Measurements from ENCODE around the gene RILPL1.
"Not testable (repeated sequence)": the region's sequence is repeated elsewhere in the genome, so short reads cannot be mapped to it uniquely, and the experiment has no call there.

Gene RILPL1

DNA sequence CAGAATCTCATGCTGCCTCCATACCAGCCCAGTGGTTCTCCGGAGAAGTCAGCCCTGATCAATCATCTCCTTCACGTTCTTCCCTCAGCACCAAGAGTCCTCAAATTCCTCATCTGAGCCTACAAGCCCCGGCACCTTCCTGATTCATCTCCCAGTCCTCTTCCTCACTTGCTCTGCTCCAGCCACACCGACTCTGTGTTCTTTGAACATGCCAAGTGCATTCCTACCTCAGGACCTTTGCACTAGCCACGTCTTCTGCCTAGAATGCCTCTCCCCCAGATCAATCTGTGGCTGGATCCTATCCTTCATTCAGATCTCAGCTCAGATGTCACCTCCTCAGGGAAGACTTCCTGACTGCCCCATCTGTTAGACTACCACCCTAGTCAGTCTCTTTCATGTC is 4.7 kb downstream of the RILPL1 start:
- no peak for DNase-seq

DNA sequence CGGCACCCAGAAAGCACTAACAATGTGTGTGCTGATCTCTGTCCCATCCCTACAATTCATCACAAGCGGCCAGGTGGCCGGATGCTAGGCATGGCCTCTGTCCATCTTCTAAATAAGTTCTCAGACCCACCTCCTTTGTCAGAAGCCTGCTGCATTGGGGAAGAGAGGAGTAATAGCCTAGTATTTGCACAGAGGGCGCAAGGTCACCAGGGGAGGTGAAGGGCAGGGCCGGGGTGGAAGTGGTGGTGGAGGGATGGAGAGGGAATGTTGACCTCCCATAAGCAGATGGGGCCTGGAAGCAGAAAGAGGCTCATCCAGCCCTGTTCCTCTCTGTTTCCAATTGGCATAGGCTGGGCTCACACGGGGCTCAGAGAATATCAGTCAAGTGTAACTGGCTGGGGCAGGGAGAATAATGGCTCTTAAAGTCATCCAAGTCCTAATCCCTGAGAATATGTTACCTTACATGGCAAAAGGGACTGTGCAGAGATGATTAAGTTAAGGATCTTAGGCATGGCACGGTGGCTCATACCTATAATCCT is 6.9 kb downstream of the RILPL1 start:
- DNase-seq, result no peak

DNA sequence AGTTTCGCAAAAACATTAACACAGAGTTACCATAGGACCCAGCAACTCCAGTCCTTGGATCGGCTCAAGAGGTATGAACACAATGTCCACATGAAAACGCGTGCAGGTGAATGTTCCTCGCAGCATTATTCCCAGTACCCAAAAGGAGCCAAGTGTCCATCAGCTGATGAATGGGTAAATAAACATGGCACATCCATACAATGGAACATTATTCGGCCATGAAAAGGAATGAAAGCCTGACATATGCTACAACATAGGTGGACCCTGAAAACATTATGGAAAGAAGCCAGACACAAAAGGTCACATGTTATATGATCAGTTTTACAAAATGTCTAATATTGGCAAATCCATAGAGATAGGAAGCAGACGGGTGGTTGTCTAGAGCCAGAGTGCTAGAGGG is 9.1 kb downstream of the RILPL1 start:
- no peak for DNase-seq

DNA sequence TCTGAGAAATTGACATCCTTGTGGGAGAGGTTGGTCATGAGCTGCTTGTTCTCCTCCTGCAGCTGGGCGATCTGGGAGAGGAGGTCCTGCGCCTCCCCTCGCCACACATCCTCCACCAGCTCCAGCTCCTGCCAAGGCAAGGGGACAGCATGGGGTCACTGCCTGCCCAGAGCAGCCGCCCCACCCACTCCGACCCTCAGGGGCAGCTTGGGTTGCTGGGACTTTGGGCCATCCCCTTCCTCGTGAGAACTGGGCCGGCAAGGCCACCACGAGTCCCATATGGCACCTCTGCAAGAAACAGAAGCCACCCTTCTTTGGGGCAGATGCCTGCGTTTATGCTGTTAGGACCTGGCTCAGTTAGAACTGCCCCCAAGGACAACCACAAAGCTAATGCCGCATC is 10.0 kb downstream of the RILPL1 start:
- no peak for DNase-seq

DNA sequence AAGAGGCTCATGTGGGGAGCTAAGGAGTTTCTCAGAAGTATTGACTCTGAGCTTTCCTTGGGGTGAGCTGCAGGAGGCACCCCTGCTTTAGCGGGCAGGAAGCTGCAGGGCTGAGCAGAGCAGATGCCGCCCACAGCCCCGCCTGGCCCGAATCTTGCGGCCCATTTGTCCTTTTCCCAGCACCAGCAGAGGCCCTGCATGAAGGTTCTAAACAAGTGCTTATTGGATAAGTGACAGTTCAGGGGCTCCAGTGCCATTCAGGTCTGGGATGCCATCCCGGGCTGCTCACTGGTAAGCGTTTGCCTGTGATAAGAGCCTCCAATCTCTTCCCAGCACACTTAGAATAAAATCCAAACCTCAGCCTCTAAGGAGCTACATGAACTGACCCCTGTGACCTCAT is 11.4 kb downstream of the RILPL1 start:
- DNase-seq, result no peak

DNA sequence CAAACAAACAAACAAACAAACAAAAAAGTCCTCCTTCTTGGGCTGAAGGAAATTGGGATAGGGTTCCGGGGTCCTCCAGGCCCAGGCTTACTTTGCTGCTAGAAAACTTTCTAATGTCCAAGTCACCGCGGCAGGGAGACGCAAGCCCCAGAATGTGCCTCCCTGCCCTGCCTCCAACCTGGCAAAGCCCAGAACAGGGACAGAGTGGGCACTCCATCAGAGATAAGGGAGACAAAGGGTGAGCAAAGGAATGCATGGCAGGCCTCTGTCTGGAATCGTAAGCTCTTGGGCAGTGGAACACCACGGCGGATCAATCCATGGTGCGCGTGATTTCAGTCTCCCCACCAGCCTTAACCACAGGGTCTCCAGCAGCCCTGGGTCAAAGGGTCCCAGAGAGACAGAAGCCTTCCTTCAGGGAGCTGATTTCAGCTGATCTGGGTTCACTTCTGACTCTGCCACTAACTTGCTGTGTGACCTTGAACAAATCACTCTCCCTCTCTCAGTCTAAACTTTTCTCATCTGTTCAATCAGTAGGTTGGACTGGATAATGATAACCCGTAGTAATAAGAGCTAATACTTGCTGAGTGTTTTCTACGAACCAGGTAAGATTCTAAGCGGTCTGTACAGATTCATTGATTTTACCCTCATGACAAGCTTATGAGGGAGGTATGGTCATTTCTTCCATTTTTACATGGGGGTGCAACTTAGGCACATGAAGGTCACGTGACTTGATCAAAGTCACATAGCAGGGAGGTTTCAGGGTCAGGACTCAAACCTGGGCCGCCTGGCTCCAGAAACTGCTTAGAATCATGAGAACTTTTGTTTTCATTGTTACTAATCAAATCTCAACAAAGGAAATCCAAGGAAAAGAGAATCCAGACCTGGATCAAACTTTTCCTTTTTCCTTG is 12.7 kb downstream of the RILPL1 start:
- no peak for DNase-seq

DNA sequence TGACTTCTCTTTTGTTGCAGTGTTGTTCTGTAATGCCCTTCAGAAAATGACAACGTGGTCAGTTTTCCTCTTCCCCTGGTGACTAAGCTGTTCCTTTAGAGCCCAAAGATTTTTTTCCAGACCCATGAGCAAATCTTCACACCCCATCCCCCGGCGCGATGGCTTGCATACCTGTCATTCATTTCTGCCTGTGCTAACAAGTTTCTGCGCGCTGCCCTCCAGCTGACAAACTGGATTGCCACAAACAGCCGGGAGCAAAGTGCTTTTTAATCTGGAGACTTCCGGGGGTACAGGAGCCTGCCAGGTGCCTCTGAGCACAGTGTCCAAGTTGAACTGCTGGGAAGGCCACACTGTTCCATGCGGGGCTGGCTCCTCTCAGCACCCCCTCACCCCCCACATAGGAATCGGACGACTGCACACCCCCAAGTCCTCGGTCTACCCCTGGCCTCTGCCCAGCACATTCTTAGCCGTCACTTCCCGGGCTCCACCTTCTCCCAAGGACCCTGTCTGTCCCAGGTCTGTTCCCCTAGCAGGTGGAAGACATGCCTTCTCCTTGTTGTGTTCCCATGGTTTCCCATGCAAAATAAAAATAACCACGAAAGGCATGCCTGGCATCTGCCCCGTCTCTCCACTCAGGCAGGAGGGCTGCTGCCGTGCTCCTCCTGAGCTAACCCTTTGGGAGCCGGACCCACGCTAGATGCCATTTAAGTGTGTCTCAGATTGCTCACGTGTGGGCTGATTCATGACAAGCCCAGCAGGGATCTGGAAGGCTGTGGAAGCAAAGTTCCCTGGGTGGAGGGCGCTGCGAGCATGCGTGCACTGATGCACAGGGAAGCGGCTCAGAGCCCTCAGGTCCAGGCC is 14.1 kb downstream of the RILPL1 start:
- DNase-seq, result no peak

DNA sequence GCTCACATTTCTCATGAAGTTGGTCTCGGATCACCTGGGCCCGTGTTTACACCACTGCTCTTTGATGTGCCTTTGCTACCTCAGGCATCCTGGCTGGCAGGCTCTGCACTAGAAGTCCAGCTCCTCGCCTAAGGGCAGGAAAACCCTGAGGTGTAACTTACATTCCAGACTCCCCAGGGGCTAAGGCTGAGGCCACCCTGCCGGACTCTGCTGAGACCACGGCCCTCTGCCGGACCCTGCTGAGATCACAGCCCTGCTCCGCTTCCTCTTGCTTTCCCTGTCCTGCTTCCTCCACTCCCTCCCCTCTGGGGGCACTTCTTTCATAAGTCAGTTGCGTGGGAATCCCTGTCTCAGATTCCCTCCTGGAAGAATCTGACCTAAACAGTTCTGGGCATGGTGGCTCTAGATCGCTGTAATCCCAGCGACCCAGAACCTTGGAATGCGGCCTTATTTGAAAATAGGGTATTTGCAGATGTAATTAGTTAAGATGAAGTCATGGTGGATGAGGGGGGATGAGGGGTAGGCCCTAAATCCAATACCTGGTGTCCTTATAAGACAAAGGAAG is 17.2 kb downstream of the RILPL1 start:
- DNase-seq, result no peak

DNA sequence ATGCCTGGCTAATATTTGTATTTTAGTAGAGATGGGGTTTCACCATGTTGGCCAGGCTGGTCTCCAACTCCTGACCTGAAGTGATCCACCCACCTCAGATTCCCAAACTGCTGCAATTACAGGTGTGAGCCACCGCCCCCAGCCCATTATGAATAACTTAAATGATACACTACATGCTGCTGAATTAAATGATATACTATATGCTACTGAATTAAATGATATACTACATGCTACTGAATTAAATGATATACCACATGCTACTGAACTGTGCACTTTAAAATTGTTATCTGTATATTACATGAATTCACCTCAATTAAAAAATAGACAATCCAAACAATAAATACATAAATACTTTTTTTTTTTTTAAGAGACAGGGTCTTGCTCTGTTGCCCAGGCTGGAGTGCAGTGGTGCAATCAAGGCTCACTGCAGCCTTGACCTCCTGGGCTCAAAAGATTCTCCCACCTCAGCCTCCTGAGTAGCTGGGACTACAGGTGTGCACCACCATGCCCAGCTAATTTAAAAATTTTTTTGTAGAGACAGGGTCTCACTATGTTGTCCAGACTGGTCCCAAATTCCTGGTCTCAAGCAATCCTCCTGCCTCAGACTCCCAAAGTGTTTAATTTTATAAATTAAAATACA is 18.8 kb downstream of the RILPL1 start:
- DNase-seq, result not testable (repeated sequence)

DNA sequence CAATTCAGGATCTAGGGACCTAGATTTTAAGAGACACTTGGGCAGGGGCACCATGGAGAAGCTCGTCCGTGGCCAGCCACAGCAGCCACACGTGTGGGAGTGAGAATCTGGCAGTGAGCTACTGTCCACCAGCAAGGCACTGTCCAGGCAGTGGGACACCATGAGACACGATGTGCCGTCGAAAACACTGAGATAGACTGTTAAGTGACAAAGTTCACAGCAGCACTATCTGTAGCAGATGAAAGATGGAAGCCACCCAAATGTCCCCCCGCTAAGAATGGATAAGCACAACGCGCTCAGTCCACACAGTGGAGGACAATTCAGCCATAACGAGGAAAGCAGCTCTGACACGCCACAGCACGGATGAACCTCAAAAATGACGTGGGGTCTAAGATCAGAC is 19.7 kb downstream of the RILPL1 start:
- DNase-seq, result no peak

DNA sequence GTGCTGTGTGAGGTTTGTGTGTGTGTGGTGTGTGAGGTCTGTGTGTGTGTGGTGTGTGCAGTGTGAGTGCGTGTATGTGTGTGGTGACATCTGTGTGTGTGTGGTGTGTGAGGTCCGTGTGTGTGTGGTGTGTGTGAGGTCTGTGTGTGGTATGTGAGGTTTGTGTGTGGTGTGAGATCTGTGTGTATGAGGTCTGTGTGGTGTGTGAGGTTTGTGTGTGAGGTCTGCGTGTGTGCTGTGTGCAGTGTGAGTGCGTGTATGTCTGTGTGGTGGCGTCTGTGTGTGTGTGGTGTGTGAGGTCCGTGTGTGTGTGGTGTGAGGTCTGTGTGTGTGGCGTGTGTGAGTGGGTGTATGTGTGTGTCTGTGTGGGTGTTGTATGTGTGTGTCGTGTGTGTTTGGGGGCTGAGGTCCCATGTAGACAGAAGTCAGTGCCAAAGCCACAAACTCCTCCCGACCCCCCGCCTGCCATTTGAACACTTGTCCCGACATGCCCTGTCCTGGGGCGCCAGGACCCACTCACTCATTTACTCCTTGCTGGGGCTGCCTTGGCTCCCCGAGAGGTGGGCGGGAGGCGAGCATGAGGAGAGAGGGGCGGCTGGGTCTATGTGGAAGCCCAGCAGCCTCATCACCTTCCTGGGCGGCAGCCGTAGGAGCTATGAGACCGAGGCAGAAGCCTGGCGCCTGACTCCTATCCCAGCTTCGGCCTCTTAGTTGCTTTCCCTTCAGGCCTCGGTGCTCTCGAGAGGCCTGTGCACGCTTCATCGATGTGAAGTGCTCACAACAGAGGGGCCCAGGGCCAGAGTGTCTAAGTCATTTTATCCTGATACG is 20.5 kb downstream of the RILPL1 start:
- DNase-seq, result no peak

DNA sequence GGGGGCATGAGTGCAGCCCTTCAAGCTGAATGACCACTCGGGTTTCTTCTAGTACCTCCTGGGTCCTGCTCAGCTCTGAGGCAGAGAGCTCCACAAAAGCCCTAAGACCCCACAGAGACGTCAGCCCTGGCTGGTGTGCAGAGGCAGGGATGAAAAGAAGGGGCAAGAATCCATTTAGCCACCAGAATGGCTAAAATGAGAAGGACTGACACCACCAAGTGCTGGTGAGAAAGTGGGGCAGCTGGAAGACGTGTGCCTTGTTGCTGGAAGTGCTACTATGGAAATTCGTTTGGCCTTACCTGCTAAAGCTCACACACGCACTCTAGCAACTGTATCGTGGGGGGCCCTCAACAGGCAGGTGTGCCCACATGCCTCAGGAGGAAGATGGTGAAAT is 26.7 kb downstream of the RILPL1 start:
- no peak for DNase-seq

DNA sequence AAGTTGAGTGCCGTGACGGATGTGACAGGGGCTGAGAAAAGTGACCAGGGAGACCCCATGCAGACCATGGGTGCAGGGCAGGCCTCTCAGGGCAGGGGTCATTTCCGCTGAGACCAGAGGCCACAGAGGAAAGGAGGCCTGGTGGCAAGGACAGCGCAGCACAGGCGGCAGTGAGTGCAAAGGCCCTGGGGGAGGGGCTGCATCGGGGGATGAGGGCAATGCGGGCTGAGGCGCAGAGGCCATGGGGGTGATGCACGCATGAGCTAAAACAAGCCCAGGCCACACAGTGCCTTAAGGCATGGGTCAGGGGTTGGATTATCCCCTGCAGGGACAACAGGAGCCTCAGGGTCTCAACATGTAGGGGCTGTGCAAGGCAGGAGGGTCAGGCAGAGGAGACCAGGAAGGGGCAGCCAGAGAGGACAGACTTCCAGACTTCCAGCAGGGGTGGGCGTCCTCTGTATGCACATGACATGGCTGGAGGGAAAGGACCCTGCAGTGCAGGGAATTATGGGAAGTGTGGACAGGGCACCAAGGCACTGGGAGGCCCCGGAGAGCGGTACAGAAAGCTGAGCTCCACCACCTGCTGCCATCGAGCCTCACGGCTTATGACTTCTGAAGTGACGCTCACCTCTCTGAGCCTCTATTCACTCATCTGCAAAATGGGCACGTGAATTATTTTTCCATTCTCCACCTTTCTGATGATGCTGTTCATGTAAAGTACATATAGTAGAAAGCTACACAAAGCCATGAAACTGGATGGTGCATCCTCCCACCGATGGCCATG is 27.3 kb downstream of the RILPL1 start:
- DNase-seq, result no peak

DNA sequence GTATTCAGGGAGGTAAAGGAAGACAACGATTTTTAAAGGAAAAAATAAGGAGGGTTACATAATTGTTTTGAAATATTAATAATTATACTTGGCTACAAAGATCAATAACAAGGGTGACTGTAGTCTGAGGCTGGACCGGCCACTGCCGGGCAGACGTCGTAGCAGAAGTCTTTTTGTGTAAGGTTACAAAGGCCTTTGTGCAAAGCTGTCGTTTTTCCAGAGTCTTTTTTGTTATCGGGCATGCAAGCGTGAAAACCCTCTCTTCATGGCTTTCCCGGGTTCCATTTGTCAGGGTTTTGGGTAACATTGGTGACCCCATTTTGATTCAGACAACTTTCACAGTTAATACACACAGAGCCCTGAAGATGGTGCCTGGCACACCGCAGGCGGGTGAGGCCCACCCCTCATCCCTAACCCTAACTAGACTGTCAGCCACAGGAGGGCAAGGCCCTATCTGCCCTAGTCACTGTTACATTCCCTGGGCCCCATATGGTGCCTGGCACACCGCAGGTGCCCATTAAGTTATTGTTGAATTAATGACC is 31.3 kb downstream of the RILPL1 start:
- DNase-seq, result no peak

DNA sequence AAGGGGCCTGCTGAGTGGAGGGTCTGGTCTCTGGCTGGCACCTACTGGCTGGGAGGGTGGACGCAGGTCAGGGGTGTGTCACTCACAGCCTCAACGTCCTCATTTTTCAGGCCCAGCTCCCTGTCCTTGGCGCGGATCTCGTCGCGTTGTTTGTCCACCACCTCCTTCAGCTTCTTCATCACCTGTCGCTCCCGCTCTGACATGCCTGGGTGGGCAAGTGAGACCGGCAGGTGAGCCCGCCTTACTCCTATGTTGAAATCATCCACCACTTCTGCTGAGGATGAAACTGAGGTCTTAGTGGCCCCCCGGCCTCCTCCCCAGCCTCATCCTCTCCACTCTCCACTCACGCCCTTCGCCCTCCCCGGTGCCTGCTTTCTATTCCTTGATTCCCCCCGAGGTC is 34.2 kb downstream of the RILPL1 start:
- no peak for DNase-seq

DNA sequence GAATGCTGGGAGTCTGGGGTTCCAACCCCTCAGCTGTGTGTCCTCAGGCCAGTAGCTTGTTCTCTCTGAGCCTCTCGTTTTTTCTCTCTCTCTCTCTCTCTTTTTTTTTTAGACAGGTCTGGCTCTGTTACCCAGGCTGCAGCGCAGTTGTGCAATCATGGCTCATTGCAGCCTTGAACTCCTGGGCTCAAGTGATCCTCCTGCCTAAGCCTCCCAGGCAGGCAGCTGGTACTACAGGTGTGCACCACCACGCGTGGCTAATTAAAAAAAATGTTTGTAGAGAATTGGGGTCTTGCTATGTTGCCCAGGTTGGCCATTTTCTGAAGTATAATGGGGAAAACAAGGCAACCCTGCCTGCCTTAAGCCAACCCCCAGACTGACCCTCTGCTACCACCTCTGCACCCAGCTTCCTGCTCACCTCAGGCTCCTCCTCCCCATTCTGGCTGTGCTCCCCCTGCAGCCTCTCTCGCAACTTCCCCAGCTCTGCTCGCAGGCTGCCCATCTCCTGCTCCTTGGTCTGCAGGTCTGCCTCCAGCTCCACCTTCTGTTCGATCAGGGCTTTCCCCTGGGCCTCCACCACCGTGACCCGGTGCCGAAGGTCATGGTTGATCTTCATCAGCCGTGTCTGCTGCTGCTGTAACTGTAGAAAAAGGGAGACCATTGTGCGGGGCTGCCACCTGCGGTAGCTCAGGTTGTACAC is 35.2 kb downstream of the RILPL1 start:
- no peak for DNase-seq

DNA sequence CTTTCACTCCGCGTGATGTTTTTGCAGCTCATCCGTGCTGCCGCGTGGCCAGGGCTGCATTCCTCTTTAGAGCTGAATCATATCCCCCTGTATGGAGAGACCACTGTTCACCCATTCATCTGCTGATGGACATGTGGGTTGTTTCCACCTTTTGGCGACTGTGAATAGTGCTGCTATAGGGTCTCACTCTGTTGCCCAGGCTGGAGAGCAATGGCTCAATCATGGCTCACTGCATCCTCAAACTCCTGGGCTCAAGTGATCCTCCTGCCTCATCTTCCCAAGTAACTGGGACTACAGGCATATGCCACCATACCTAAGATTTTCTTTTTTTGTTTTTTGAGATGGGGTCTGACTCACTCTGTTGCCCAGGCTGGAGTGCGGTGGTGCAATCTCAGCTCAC is 36.5 kb downstream of the RILPL1 start:
- DNase-seq, result no peak

DNA sequence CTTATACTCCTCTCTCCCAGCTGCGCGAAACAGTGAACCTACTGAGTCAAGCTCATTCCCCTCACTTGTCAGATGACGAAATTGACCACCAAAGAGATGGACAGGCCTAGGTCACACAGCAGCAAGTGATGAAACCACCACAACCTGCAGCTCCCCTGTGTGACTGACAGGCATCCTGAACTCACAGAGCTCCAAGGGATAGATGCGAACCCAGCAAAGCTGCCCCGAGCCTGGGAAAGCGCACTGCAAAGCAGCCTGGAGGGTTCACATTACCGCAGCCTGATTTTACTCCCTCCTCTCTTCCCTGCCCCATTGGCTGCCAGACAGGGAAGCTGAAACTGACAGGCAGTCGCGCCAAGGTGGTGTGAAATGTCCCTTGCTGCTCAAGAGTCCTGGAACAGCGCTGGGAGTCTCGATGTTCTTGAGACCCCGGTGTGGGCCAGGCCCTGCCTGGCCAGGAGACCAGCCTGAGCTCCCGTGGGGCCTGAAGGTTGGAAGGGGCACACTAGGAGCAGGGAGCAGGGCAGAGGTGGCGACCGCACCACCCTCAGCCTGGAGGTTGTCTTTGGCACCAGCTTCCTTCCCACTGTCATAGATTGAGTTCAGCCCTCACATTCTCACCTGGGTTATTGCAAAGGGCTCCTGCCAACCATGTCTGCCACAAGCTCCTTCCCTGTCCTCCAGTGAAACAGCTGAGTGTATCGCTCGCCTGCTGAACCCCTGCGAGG is 39.2 kb downstream of the RILPL1 start:
- DNase-seq, result no peak

DNA sequence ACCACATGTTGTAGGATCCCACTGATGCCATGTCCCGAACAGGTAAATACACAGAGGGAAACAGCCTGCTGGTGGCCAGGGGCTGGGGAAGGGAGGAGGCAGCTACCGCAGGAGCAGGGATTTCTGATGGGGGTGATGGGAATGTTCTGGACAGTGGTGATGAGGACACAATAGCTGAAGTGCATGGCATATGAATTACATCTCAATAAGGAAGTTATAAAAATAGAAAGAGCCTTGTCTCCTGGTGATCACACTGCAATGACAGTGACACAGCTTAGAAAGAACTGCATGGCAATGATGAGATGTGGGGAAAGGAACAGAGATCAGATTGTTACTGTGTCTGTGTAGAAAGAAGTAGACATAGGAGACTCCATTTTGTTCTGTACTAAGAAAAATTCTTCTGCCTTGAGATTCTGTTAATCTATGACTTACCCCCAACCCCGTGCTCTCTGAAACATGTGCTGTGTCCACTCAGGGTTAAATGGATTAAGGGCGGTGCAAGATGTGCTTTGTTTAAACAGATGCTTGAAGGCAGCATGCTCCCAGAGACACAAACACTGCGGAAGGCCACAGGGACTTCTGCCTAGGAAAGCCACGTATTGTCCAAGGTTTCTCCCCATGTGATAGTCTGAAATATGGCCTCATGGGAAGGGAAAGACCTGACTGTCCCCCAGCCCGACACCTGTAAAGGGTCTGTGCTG is 41.0 kb downstream of the RILPL1 start:
- DNase-seq, result not testable (repeated sequence)

Data from NK-92 treated with Interleukin-12 subunit alpha and Interleukin-12 subunit beta, amount 100 ng/mL, for 24 hours (cell line).